ENCODE measurements around the gene ATXN10. TPM values are rescaled to one million over a fixed set of nuclear protein-coding genes. Genes with fewer than 3 reads are reported as not detected.

ATXN10 gene
- total and polyA plus RNA-seq, 2 of the 13 experiments (the other 11 are each of a cell fraction or from before 2014, with no cell fraction given), result 60.1 to 194 TPM

DNA sequence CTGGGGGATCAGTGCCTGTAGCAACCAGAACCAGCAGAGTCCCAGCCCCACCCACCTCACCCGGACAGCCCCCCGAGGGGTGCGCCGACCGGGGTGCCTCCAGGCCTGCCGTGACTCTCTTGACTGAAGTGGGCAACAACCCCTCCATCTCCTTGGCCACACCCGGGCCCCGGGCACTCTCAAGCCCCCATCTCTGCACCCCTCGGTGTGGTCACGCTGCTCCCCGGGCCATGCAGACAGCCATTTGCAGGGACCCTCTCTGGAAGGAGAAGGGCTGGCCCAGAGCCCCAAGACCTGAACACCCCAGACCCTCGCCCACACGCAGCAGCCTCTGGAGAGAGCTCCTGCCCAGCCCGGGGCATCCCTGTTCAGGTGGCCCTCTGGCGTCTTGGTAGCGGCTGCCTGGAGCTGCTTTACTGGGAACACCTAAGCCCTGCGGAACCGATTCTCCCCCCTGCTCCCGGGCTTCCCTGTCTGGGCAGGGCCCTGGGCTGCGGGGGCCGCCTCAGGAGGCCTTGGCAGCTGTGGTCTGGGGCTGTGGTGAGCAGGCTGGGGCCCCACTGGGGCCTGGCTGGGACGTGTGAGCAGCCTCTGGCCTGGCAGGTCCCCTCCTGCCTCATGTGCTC is 220.5 kb downstream of the ATXN10 start:
- in situ Hi-C loops (cut with HindIII; ENCODE audit: extremely low pct_ligation_motif_present, low pct_unique_long_range_greater_than_20kb), result no loop called here
- no peak for FAIRE-seq
- CTCF ChIA-PET (ENCODE audit: low intra/inter-chr PET ratio, low total read pairs), result no interaction called here

More for the DNA sequence above, 220.5 kb downstream of the ATXN10 start:
- H3K79me2 ChIP-seq (ENCODE audit: insufficient read depth, low read length), result no peaks in the 10 kb centered on the region
- POLR2A ChIA-PET, result no interaction called here
- H3K9ac ChIP-seq (ENCODE audit: insufficient read depth, low read depth, low read length), result no peak overlapping the region
- 37% methylated on average over 11 of the region's 22 CpGs for WGBS (ENCODE audit: low lambda C conversion rate)
- no peak overlapping the region for H3K4me3 ChIP-seq (replicated peaks in 1 of 3; ENCODE audit: insufficient read depth in 1 of 3, low read depth in 2 of 3, low read length in 3 of 3)
- H3K4me2 ChIP-seq (ENCODE audit: low read depth, low read length), result no peak overlapping the region
- intact Hi-C loops (cut with micrococcal nuclease; ENCODE audit: unreplicated experiment), result no loop called here
- BruUV-seq (replicated peaks), result no TSS peak
- TF ChIP-seq KLF13 (CRISPR knock-in tag; IDR thresholded peaks at IDR 0.05) (no peak), KIAA2018 (CRISPR knock-in tag; IDR thresholded peaks at IDR 0.05; ENCODE audit: borderline replicate concordance) (no peak), ZNF335 (CRISPR knock-in tag; IDR thresholded peaks at IDR 0.05) (no peak), NCOA1 (CRISPR knock-in tag; IDR thresholded peaks at IDR 0.05) (no peak), NR1H2 (CRISPR knock-in tag; IDR thresholded peaks at IDR 0.05; ENCODE audit: borderline replicate concordance, low read depth) (no peak)
- H4K20me1 ChIP-seq (ENCODE audit: insufficient read depth, low read length), result no peaks in the 10 kb centered on the region
- DNase-seq (ENCODE audit: low spot score), result no peak
- no peaks in the 10 kb centered on the region for H3K4me1 ChIP-seq (ENCODE audit: insufficient read depth, low read length)
- H3K27me3 ChIP-seq (ENCODE audit: control insufficient read depth in 1 of 2, insufficient read depth in 2 of 2, low read length in 2 of 2), result peaks cover 10 to 74% of the 10 kb centered on the region in 2 experiments; a peak in 4 of 5 replicates
- H3K36me3 ChIP-seq (replicated peaks in 1 of 2; ENCODE audit: control insufficient read depth in 1 of 2, insufficient read depth in 2 of 2, low read length in 2 of 2), result no peaks in the 10 kb centered on the region
- ATAC-seq, result no peak
- no peak overlapping the region for H3K27ac ChIP-seq (ENCODE audit: extremely low read length, insufficient read depth, low read length)
- H3K9me3 ChIP-seq (ENCODE audit: low read length), result no peaks in the 10 kb centered on the region
- H2AFZ ChIP-seq (ENCODE audit: low read length), result no peak overlapping the region

Data from HepG2 (cell line).